A673 (cell line): Measurements from ENCODE around the gene EIF1. TPM values are rescaled to one million over a fixed set of nuclear protein-coding genes. Genes with fewer than 3 reads are reported as not detected.

ENCODE experiments used
- BruUV-seq: library from RNA; stranded (reverse); fragments of 400-500 nt; replicated peaks from 2 replicates; lab custom pipeline; 2021; lab: Mats Ljungman, UMichigan
- CTCF ChIA-PET: fragments of 300-600 bp; sonication (Branson Sonifier 250); formaldehyde crosslinking; loops from one replicate; lab custom pipeline; 2022; ENCODE audit warnings: antibody characterized with exemption; lab: Charles Lee
- POLR2A ChIA-PET: fragments of 300-600 bp; sonication (Branson Sonifier 250); formaldehyde crosslinking; loops from one replicate; lab custom pipeline; 2022; ENCODE audit warnings: antibody characterized with exemption; ENCODE audit not compliant: low non-redundant PET; lab: Charles Lee
- DNase-seq: peaks from one replicate; pipeline ENCODE4 v3.0.0-alpha.2; 2015; ENCODE audit warnings: low spot score
- H3K27ac ChIP-seq: fragments of 200-600 bp; sonication (generic); 2 replicates; pipeline ENCODE4 v1.5.1; 2016; ENCODE audit warnings: mixed run types, low read depth, mild to moderate bottlenecking, mixed read lengths, antibody characterized with exemption, low read length; ENCODE audit not compliant: poor library complexity, severe bottlenecking
- H3K27me3 ChIP-seq: fragments of 200-600 bp; sonication (generic); replicated peaks from 2 replicates; pipeline ENCODE4 v1.6.1; 2017; ENCODE audit warnings: mixed run types, low read depth, mild to moderate bottlenecking, mixed read lengths, antibody characterized with exemption, low read length; ENCODE audit not compliant: insufficient read depth, poor library complexity
- H3K36me3 ChIP-seq: fragments of 200-600 bp; sonication (generic); 2 replicates; pipeline ENCODE4 v1.6.1; 2016; ENCODE audit warnings: mixed run types, mild to moderate bottlenecking, mixed read lengths, antibody characterized with exemption, low read length; ENCODE audit not compliant: insufficient read depth, poor library complexity, severe bottlenecking
- H3K4me1 ChIP-seq: fragments of 200-600 bp; sonication (generic); 2 replicates; pipeline ENCODE4 v1.6.1; 2017; ENCODE audit warnings: mixed run types, mild to moderate bottlenecking, mixed read lengths, antibody characterized with exemption, low read length; ENCODE audit not compliant: insufficient read depth, poor library complexity, severe bottlenecking
- H3K4me3 ChIP-seq: fragments of 200-600 bp; sonication (generic); 2 replicates; pipeline ENCODE4 v1.5.1; 2016; ENCODE audit warnings: low read depth, mixed run types, mild to moderate bottlenecking, mixed read lengths, low read length; ENCODE audit not compliant: poor library complexity, severe bottlenecking
- H3K9me3 ChIP-seq: fragments of 200-600 bp; sonication (generic); 2 replicates; pipeline ENCODE4 v1.6.1; 2016; ENCODE audit warnings: mixed run types, low read depth, mild to moderate bottlenecking, mixed read lengths, antibody characterized with exemption, low read length; ENCODE audit not compliant: poor library complexity, severe bottlenecking
- EZH2 ChIP-seq: fragments of 200-600 bp; sonication (generic); IDR thresholded peaks from 2 replicates; pipeline ENCODE4 v1.6.1; 2017; ENCODE audit warnings: borderline replicate concordance, low read depth, mild to moderate bottlenecking, mixed read lengths, antibody characterized with exemption, low read length; ENCODE audit not compliant: poor library complexity, severe bottlenecking
- intact Hi-C: fragments of 100-400 bp; cut with micrococcal nuclease; formaldehyde crosslinking; loops from one replicate; pipeline ENCODE4 v1.10.0; 2022; ENCODE audit not compliant: unreplicated experiment
- total RNA-seq: library from RNA; stranded (reverse); gene quantifications from 2 replicates; pipeline ENCODE4 v1.2.3, GENCODE V29; 2021
- TF ChIP-seq, protein P1 (sequence below): fragments of 300-800, 200-600 bp; sonication (generic); conservative IDR thresholded peaks from 2 replicates; pipeline ENCODE4 v1.5.1; 2017; ENCODE audit warnings: low read depth, mild to moderate bottlenecking, antibody characterized with exemption, low read length, moderate library complexity, mixed read lengths

The EIF1 gene
- total RNA-seq, 1 experiment from 2014 or later = 524 TPM

DNA sequence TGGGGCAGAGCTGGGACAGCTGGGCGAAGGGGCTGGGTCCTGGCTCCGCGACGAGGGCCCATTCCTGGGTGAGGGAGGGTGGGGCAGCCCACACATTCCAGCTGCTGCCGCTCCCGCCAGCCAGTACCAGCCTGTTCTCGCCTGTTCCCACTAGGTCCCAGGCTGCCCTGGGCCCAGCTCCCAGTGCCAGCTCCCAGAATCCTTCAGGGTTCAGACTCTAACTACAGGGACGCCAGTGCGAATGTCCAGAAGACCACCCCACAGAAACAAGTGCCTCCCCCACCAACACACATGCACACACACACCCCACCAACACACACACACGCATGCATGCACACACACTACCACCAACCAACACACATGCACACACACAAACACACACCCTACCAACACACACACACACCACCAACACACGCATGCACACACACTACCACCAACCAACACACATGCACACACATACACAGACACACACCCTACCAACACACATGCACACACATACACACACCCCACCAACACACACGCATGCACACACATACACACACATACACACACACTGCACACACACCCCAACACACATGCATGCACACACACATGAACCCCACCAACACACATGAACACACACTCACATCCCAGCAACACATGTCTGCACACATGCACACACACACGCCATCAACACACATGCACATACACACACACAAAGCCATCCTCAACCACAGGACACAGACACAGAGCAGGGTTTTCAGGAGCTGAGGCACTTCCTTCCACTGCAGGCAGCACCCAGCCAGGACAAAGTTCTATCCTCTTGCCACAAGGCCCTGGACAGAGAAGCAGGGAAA, 36.8 kb upstream of the EIF1 start:
- intact Hi-C loops = no loop called here
- Histone ChIP-seq H3K27ac (no peak overlapping the region), H3K27me3 (no peaks in the 10 kb centered on the region), H3K9me3 (no peaks in the 10 kb centered on the region), H3K36me3 (no peaks in the 10 kb centered on the region), H3K4me3 (no peak overlapping the region), H3K4me1 (peaks cover 6% of the 10 kb centered on the region)
- CTCF ChIA-PET = no interaction called here
- BruUV-seq = no TSS peak
- POLR2A ChIA-PET = no interaction called here
- TF ChIP-seq EZH2 = no peak
- TF ChIP-seq, protein P1, sequence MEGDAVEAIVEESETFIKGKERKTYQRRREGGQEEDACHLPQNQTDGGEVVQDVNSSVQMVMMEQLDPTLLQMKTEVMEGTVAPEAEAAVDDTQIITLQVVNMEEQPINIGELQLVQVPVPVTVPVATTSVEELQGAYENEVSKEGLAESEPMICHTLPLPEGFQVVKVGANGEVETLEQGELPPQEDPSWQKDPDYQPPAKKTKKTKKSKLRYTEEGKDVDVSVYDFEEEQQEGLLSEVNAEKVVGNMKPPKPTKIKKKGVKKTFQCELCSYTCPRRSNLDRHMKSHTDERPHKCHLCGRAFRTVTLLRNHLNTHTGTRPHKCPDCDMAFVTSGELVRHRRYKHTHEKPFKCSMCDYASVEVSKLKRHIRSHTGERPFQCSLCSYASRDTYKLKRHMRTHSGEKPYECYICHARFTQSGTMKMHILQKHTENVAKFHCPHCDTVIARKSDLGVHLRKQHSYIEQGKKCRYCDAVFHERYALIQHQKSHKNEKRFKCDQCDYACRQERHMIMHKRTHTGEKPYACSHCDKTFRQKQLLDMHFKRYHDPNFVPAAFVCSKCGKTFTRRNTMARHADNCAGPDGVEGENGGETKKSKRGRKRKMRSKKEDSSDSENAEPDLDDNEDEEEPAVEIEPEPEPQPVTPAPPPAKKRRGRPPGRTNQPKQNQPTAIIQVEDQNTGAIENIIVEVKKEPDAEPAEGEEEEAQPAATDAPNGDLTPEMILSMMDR = no peak
- DNase-seq = no peak

DNA sequence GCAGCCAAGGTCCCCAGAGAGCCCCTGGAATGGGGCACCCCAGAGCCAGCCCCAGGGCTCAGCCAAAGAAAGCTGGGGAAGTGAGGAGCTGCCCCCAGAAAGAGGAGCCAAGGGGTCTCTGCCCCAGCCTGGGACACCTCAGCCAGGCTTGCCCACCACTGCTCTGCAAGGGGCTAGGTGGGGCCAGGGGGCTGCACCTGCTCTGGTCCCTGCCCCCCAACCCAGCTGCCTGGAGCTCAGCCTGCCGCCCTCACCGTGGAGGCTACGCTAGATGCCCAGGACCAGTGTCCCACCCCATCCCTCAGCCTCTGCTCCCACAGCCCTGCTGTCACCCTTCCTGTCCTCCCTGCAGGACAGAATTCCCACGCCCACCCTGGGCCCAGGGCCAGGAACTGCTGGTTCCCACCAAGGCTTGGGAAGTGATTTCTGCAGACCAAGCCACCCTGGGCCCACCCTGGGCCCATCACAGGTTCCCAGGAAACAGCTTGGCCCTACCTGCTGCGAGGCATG, 36.2 kb upstream of the EIF1 start:
- Histone ChIP-seq H3K27me3 (no peaks in the 10 kb centered on the region), H3K27ac (no peak overlapping the region), H3K36me3 (no peaks in the 10 kb centered on the region), H3K4me1 (peaks cover 2% of the 10 kb centered on the region), H3K9me3 (no peaks in the 10 kb centered on the region), H3K4me3 (no peak overlapping the region)
- no TSS peak for BruUV-seq
- DNase-seq = no peak
- intact Hi-C loops = no loop called here
- TF ChIP-seq EZH2 = no peak
- TF ChIP-seq, protein P1 = no peak
- ChIA-PET CTCF (no interaction called here), POLR2A (no interaction called here)

DNA sequence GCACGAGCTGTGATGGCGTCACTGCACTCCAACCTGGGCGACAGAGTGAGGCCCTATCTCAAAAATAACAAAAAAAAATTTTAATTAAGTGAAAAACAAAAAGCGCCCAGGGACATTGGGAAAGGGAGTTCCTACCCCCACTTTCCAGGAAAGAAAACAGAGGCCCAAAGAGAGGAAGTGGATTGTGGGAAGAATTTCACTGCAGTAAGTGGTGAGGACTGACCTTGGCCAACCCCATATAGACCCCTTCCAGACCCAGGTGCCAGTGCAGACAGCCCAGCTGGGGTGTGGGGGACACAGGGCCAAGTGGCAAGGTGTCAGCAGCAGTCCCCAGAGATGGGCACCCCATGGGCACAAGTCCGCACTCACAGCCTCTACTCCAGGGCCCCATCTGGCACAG, 35.3 kb upstream of the EIF1 start:
- intact Hi-C loops = no loop called here
- POLR2A ChIA-PET = no interaction called here
- CTCF ChIA-PET = interaction anchor here (1.3 kb wide), 1 partner anchor 9 kb away, joined by 6 read pairs; no protein-coding TSS in a partner anchor
- no peak for DNase-seq
- Histone ChIP-seq H3K4me1 (no peaks in the 10 kb centered on the region), H3K9me3 (no peaks in the 10 kb centered on the region), H3K4me3 (no peak overlapping the region), H3K27me3 (no peaks in the 10 kb centered on the region), H3K36me3 (no peaks in the 10 kb centered on the region), H3K27ac (no peak overlapping the region)
- no TSS peak for BruUV-seq
- no peak for TF ChIP-seq EZH2
- TF ChIP-seq, protein P1 = no peak
